ENCODE results near the gene TM9SF3.

- TF ChIP-seq EZH2 (IDR thresholded peaks at IDR 0.05): no peak
- TF ChIP-seq CTCF (IDR thresholded peaks at IDR 0.05 in 2 of 3, conservative IDR thresholded peaks at IDR 0.05 in 1 of 3; ENCODE audit: borderline replicate concordance in 1 of 3, insufficient read depth in 1 of 3, low read depth in 2 of 3, low read length in 2 of 3): no peak
- TF ChIP-seq SP1 (IDR thresholded peaks at IDR 0.05; ENCODE audit: low read depth): no peak
- TF ChIP-seq POLR2A (IDR thresholded peaks at IDR 0.05; ENCODE audit: borderline replicate concordance, extremely low read depth, insufficient read depth, insufficient read length): no peak
These were observed 19.4 kb upstream of the TM9SF3 start for GRCh38 chr10:96606216-96606615.

Data from HCT116 (cell line).